ENCODE measurements around the gene PBX4.

DNA sequence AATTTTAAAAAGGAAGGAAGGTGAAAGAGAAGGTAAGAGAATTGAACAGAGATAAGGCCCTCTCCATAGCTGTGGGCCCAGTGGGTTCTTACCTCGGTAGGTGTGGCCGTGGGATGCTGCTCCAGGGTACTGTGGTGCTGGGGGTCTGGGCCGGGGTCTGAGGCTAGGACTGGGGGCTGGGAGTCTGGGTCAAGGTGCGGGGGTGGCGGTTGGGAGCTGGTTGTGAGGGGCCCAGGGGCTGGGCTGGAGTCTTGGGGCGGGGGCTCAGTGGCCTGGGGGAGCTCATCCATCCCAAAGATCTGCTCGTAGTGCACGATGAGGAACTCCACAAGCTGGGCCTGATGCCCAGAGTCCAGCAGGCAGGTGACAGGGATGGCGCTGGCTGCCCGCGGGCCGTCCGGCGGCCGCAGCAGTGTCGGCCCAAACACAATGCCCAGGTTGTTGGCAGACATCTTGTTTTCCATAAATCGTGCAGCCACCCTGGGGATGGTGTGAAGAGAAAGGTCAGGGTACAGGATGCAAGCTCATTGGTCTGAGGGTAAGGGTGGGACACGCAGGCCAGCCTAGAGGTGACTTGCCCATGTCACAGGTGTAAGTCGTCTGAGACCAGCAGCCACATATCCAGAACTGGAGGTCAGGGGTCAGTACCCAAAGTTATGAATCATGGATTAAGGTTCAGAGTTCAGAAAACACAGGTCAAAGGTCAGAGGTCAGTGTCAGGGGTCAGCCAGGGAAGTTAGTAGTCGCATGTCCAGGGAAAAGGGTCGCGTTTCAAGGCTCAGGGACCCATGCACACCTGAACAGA is 15.4 kb upstream of the PBX4 start:
- TF ChIP-seq, protein P1, sequence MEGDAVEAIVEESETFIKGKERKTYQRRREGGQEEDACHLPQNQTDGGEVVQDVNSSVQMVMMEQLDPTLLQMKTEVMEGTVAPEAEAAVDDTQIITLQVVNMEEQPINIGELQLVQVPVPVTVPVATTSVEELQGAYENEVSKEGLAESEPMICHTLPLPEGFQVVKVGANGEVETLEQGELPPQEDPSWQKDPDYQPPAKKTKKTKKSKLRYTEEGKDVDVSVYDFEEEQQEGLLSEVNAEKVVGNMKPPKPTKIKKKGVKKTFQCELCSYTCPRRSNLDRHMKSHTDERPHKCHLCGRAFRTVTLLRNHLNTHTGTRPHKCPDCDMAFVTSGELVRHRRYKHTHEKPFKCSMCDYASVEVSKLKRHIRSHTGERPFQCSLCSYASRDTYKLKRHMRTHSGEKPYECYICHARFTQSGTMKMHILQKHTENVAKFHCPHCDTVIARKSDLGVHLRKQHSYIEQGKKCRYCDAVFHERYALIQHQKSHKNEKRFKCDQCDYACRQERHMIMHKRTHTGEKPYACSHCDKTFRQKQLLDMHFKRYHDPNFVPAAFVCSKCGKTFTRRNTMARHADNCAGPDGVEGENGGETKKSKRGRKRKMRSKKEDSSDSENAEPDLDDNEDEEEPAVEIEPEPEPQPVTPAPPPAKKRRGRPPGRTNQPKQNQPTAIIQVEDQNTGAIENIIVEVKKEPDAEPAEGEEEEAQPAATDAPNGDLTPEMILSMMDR (conservative IDR thresholded peaks at IDR 0.05; ENCODE audit: low read length) = no peak
- no peak for TF ChIP-seq EZH2phosphoT487 (IDR thresholded peaks at IDR 0.05; ENCODE audit: borderline replicate concordance, low read depth, low read length)
